Activated T-cell treated with anti-CD3 and anti-CD28 coated beads, Interleukin-2, amount 50 U/mL, for 24 hours (primary cell): Measurements from ENCODE around the gene POMGNT1.
"Not testable (repeated sequence)": the region's sequence is repeated elsewhere in the genome, so short reads cannot be mapped to it uniquely, and the experiment has no call there.

Experiments used
- DNase-seq: peaks from one replicate; pipeline ENCODE4 v3.0.0-alpha.2; 2020
- H3K27ac Mint-ChIP-seq: 2 replicates; pipeline ENCODE4 v1.8.0; 2020; ENCODE audit warnings: mild to moderate bottlenecking, mixed read lengths
- H3K27me3 Mint-ChIP-seq: 2 replicates; pipeline ENCODE4 v1.8.0; 2020; ENCODE audit warnings: mixed read lengths
- H3K36me3 Mint-ChIP-seq: 2 replicates; pipeline ENCODE4 v1.8.0; 2020; ENCODE audit warnings: low read depth, mixed read lengths
- H3K4me1 Mint-ChIP-seq: 2 replicates; pipeline ENCODE4 v1.8.0; 2020; ENCODE audit warnings: low read depth, mixed read lengths
- H3K4me3 Mint-ChIP-seq: 2 replicates; pipeline ENCODE4 v1.8.0; 2020; ENCODE audit warnings: mild to moderate bottlenecking, moderate library complexity, mixed read lengths
- H3K9me3 Mint-ChIP-seq: 2 replicates; pipeline ENCODE4 v1.8.0; 2020; ENCODE audit warnings: mixed read lengths

Gene POMGNT1

DNA sequence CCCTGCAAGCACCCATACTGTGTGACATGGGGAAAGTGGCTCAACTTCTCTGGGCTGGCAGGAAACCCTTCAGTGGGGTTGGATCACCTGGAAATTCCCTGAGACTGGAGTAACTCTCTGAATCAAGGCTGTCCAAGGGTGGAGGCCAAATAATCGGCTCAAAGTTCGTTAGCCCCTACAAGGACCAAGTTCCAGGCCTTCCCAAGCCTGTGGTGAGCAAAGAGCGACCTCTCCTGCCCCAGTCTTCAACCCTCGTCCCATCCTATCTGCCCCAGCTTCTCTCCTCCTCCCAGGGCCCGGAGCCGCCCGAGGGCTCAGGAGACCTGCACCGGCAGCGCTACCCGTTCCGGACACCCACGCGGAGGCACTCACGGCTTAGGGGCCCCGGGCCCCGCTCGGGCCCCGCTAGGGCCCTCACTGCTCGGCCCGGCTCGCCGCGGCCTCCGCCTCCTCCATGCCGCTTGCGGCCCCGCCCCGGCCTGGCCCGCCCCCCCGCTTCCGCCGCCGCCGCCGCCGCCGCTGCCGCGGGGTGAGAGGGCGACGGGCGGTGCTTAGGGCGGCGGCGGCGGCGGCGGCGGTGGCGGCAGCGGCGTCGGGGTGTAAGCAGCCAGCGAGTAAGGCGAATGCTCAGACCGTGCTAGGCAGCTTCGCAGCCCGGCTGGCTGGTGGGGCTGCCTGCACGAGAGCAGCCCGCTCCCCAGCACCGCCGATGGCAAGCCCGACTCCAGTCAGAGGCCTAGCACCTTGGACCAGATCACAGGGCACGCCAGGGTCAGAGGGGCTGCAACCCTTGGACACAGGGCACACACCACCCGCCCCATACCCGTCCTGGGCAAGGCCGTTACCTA lies at the start of gene POMGNT1:
Gene POMGNT1 (minus strand): TSS at position 471 of the 848 bp plus-strand sequence. CDS start 613 bp downstream, outside the sequence.
- Mint-ChIP-seq H3K27me3 (peaks cover 2% of the 10 kb centered on the region), H3K4me1 (peaks cover 29% of the 10 kb centered on the region)

DNA sequence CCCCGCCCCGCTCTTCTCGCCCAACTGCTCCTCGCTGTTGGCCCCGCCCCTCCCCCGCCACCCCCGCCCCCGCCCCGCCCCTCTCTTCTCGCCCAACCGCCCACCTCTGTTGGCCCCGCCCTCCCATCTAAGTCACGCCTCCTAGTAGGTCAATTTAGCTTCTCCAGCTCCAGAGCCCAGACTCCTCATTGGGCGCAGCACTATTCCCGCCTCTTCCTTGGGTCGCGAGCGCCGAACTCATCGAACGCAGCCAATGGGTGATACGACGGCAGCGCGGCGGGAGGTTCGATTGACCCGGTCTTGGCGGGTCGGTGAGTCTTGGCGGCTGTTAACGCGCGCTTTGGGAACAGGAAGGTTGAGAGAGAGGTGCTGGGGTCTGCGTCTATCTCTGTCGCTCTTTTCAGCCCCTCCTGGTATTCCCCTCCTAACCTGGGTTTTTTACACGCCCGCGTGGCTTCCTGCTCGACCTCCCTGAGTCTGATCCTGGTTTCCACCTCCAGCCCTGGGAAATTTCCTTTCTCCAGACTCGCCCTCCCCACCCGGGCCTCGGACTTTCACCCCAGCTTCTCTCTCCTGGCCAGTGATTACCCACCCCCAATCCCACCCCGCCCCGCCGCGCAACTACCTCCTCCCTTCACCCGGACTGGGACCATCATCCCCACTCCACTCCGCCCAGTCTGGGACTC lies 49.3 kb upstream of the POMGNT1 start, which contains the start of gene RAD54L:
Gene RAD54L (plus strand): TSS at position 328 of the 686 bp plus-strand sequence. CDS start 643 bp downstream, outside the sequence.
- Mint-ChIP-seq H3K36me3 (peaks cover 51% of the 10 kb centered on the region), H3K4me3 (peak within 1 kb of the TSS; percentile 97), H3K9me3 (no peaks in the 10 kb centered on the region), H3K27me3 (no peaks in the 10 kb centered on the region), H3K27ac (peak within 1 kb of the TSS; percentile 98), H3K4me1 (peaks cover 31% of the 10 kb centered on the region)
- DNase-seq: peak; percentile 96

More for the DNA sequence above, at the start of gene POMGNT1:
- peak within 1 kb of the TSS; percentile 88 for H3K4me3 Mint-ChIP-seq
- peaks cover 45% of the 10 kb centered on the region for H3K36me3 Mint-ChIP-seq
- H3K27ac Mint-ChIP-seq: peak within 1 kb of the TSS; percentile 92
- H3K9me3 Mint-ChIP-seq: no peaks in the 10 kb centered on the region
- DNase-seq: peak; percentile 88

GRCh38 chr1:46246548-46247435 lies 48.6 kb upstream of the POMGNT1 start:
- DNase-seq: no peak
- Mint-ChIP-seq H3K9me3 (no peaks in the 10 kb centered on the region), H3K36me3 (peaks cover 43% of the 10 kb centered on the region), H3K27ac (peak overlapping the region; percentile 98), H3K4me1 (peaks cover 31% of the 10 kb centered on the region), H3K4me3 (peak overlapping the region; percentile 96), H3K27me3 (no peaks in the 10 kb centered on the region)

- Mint-ChIP-seq H3K4me1 (peaks cover 31% of the 10 kb centered on the region), H3K4me3 (peak overlapping the region; percentile 96), H3K36me3 (peaks cover 37% of the 10 kb centered on the region)
- H3K27ac Mint-ChIP-seq, DNase-seq, H3K27me3 Mint-ChIP-seq, H3K9me3 Mint-ChIP-seq: not testable (repeated sequence)
These were observed 47.9 kb upstream of the POMGNT1 start for GRCh38 chr1:46246136-46246535.

- no peak for DNase-seq
- H3K4me1 Mint-ChIP-seq: peaks cover 31% of the 10 kb centered on the region
- H3K9me3 Mint-ChIP-seq: no peaks in the 10 kb centered on the region
- no peak overlapping the region for H3K4me3 Mint-ChIP-seq
- H3K36me3 Mint-ChIP-seq: peaks cover 26% of the 10 kb centered on the region
- H3K27ac Mint-ChIP-seq: no peak overlapping the region
- no peaks in the 10 kb centered on the region for H3K27me3 Mint-ChIP-seq
These were observed 46.6 kb upstream of the POMGNT1 start for GRCh38 chr1:46244656-46245371.

GRCh38 chr1:46243831-46244230 lies 45.6 kb upstream of the POMGNT1 start:
- not testable (repeated sequence) for H3K27me3 Mint-ChIP-seq, H3K9me3 Mint-ChIP-seq, H3K27ac Mint-ChIP-seq, DNase-seq, H3K4me3 Mint-ChIP-seq
- Mint-ChIP-seq H3K4me1 (peaks cover 21% of the 10 kb centered on the region), H3K36me3 (peaks cover 16% of the 10 kb centered on the region)

DNA sequence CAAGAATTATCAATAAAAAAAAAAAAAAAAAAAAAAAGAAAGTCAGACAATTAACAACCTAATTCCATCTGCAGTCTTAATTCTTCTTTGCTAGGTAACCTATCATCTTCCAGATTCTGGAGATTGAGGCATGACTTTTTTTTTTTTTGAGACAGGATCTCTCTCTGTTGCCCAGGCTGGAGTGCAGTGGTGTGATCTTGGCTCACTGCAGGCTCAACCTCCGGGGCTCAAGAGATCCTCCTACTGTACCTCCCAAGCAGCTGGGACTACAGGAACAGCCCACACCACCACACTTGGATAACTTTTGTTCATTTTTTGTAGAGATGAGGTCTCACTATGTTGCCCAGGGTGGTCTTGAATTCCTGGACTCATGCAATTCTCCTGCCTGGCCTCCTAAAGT lies 44.7 kb upstream of the POMGNT1 start:
- Mint-ChIP-seq H3K36me3 (peaks cover 8% of the 10 kb centered on the region), H3K4me3 (no peak overlapping the region)
- no peak for DNase-seq

GRCh38 chr1:46241733-46242132 lies 43.5 kb upstream of the POMGNT1 start:
- H3K4me1 Mint-ChIP-seq: peaks cover 11% of the 10 kb centered on the region
- H3K9me3 Mint-ChIP-seq, DNase-seq, H3K27ac Mint-ChIP-seq, H3K27me3 Mint-ChIP-seq, H3K4me3 Mint-ChIP-seq, H3K36me3 Mint-ChIP-seq: not testable (repeated sequence)

More for the DNA sequence above, 44.7 kb upstream of the POMGNT1 start:
- peaks cover 16% of the 10 kb centered on the region for H3K4me1 Mint-ChIP-seq
- H3K27ac Mint-ChIP-seq: no peak overlapping the region
- H3K27me3 Mint-ChIP-seq: no peaks in the 10 kb centered on the region
- H3K9me3 Mint-ChIP-seq: no peaks in the 10 kb centered on the region

- not testable (repeated sequence) for H3K27me3 Mint-ChIP-seq, H3K36me3 Mint-ChIP-seq, H3K4me3 Mint-ChIP-seq, H3K9me3 Mint-ChIP-seq, H3K27ac Mint-ChIP-seq, H3K4me1 Mint-ChIP-seq, DNase-seq
These were observed 40.6 kb upstream of the POMGNT1 start for GRCh38 chr1:46238865-46239264.

- Mint-ChIP-seq H3K4me1 (no peaks in the 10 kb centered on the region), H3K36me3 (peaks cover 1% of the 10 kb centered on the region), H3K4me3 (no peak overlapping the region), H3K27ac (no peak overlapping the region), H3K27me3 (no peaks in the 10 kb centered on the region), H3K9me3 (peaks cover 2% of the 10 kb centered on the region)
- DNase-seq: no peak
These were observed 38.6 kb upstream of the POMGNT1 start for GRCh38 chr1:46236882-46237281.

GRCh38 chr1:46231231-46231630 lies 33.0 kb upstream of the POMGNT1 start:
- not testable (repeated sequence) for H3K9me3 Mint-ChIP-seq, H3K4me3 Mint-ChIP-seq

DNA sequence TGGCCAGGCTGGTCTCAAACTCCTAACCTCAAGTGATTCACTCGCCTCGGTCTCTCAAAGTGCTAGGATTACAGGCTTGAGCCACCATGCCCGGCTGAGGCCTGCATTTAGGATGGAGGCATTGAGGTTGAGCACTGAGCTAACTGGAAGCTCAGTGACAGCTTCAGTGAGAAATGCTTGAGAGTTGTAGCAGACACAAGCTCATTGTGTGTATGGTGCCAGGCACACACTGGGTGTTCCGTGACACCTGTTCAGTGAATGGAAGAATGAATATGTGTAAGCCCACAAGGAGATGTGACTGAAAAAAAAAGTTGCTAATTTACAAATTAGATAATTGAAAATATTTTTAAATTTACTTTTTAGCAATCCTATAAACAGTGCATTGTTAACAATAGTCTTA lies 26.7 kb upstream of the POMGNT1 start:
- Mint-ChIP-seq H3K4me3 (no peak overlapping the region), H3K27me3 (no peaks in the 10 kb centered on the region)

More at GRCh38 chr1:46231231-46231630, 33.0 kb upstream of the POMGNT1 start:
- not testable (repeated sequence) for H3K27ac Mint-ChIP-seq, DNase-seq, H3K4me1 Mint-ChIP-seq, H3K36me3 Mint-ChIP-seq, H3K27me3 Mint-ChIP-seq

GRCh38 chr1:46223472-46223943 lies 25.3 kb upstream of the POMGNT1 start:
- peak; percentile 62 for DNase-seq
- Mint-ChIP-seq H3K4me1 (peaks cover 2% of the 10 kb centered on the region), H3K27ac (no peak overlapping the region), H3K36me3 (no peaks in the 10 kb centered on the region), H3K27me3 (no peaks in the 10 kb centered on the region), H3K4me3 (no peak overlapping the region), H3K9me3 (no peaks in the 10 kb centered on the region)

More for the DNA sequence above, 26.7 kb upstream of the POMGNT1 start:
- peaks cover 4% of the 10 kb centered on the region for H3K4me1 Mint-ChIP-seq
- H3K9me3 Mint-ChIP-seq: no peaks in the 10 kb centered on the region
- H3K27ac Mint-ChIP-seq: no peak overlapping the region
- no peaks in the 10 kb centered on the region for H3K36me3 Mint-ChIP-seq
- DNase-seq: no peak
